ENCODE data around the gene HDAC9.

GRCh38 chr7:18521945-18522566 lies 26.5 kb downstream of the HDAC9 start:
- no peak for TF ChIP-seq CTCF (IDR thresholded peaks at IDR 0.05)
- no peak for TF ChIP-seq POLR2A (IDR thresholded peaks at IDR 0.05; ENCODE audit: low read length)
- TF ChIP-seq SMC3 (IDR thresholded peaks at IDR 0.05) = no peak
- no peak for TF ChIP-seq JUN (IDR thresholded peaks at IDR 0.05)
- no peak for TF ChIP-seq CHD4 (IDR thresholded peaks at IDR 0.05; ENCODE audit: borderline replicate concordance)
- TF ChIP-seq USF2 (IDR thresholded peaks at IDR 0.05) = no peak
- TF ChIP-seq CHD2 (IDR thresholded peaks at IDR 0.05; ENCODE audit: low read length, partially characterized antibody) = no peak
- TF ChIP-seq HES2 (IDR thresholded peaks at IDR 0.05) = no peak
- no peak for TF ChIP-seq MAX (IDR thresholded peaks at IDR 0.05)
- no peak for TF ChIP-seq CEBPB (IDR thresholded peaks at IDR 0.05)
- no peak for TF ChIP-seq CBX8 (IDR thresholded peaks at IDR 0.05)
- TF ChIP-seq HMGXB4 (CRISPR knock-in tag; IDR thresholded peaks at IDR 0.05; ENCODE audit: borderline replicate concordance) = no peak
